ENCODE results near the gene WNT3A. TPM values are rescaled to one million over a fixed set of nuclear protein-coding genes. Genes with fewer than 3 reads are reported as not detected.

Gene WNT3A
- total and polyA plus RNA-seq, 2 experiments from 2014 or later = 0.07 to 0.65 TPM

GRCh38 chr1:228096416-228097332 is 89.9 kb downstream of the WNT3A start (continued):
- TF ChIP-seq ETS1 (IDR thresholded peaks at IDR 0.05) (no peak), CTCF (conservative IDR thresholded peaks at IDR 0.05; ENCODE audit: low read depth in 2 of 2) (no peak), STAT1 (IDR thresholded peaks at IDR 0.05; ENCODE audit: unreplicated experiment) (no peak)

DNA sequence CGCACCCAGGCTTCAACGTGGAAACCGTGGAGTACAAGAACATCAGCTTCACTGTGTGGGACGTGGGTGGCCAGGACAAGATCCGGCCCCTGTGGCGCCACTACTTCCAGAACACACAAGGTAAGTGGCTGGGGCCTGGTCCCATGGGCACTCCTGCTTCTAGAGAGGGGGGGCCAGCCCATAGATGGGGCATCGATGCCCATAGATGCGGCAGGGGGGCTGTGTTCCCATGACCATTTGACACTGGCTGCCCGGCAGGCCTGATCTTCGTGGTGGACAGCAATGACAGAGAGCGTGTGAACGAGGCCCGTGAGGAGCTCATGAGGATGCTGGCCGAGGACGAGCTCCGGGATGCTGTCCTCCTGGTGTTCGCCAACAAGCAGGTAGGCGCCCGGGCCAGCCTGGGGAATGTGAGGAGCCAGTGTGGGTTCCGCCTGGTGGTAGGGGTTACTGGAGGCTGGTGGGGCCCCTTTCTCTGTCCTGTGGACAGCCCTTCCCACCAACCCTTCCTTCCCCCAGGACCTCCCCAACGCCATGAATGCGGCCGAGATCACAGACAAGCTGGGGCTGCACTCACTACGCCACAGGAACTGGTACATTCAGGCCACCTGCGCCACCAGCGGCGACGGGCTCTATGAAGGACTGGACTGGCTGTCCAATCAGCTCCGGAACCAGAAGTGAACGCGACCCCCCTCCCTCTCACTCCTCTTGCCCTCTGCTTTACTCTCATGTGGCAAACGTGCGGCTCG is 90.7 kb downstream of the WNT3A start:
- H3K36me3 Mint-ChIP-seq (ENCODE audit: low read depth) = peaks cover 64% of the 10 kb centered on the region
- Histone ChIP-seq H3K4me3 (no peak overlapping the region), H2AFZ (no peak overlapping the region), H3K79me2 (replicated peaks; ENCODE audit: insufficient read depth) (peaks cover 44% of the 10 kb centered on the region), H3F3A (replicated peaks; ENCODE audit: low read depth) (no peaks in the 10 kb centered on the region), H3K27ac (ENCODE audit: low read depth) (no peak overlapping the region), H3K27me3 (ENCODE audit: insufficient read depth) (no peaks in the 10 kb centered on the region), H4K20me1 (replicated peaks; ENCODE audit: insufficient read depth) (peaks cover 42% of the 10 kb centered on the region), H3K9me2 (ENCODE audit: insufficient read depth) (no peaks in the 10 kb centered on the region), H3K4me2 (no peak overlapping the region), H3K4me1 (ENCODE audit: insufficient read depth) (no peaks in the 10 kb centered on the region), H3K36me3 (ENCODE audit: insufficient read depth) (peaks cover 3% of the 10 kb centered on the region; the same call in 1 of the 2 replicates)
- H3K27me3 Mint-ChIP-seq (ENCODE audit: insufficient read depth, low read depth, poor library complexity) = peaks cover 17% of the 10 kb centered on the region
- H3K4me3 Mint-ChIP-seq = no peak overlapping the region; the same call in 2 of the 3 replicates
- H3K4me1 Mint-ChIP-seq = peaks cover 11% of the 10 kb centered on the region
- H3K27ac Mint-ChIP-seq = no peak overlapping the region
- DNase-seq (ENCODE audit: low spot score) (no peak), ATAC-seq (no peak)
- H3K9me3 Mint-ChIP-seq = peaks cover 11% of the 10 kb centered on the region
- TF ChIP-seq NANOG (IDR thresholded peaks at IDR 0.05; ENCODE audit: borderline replicate concordance) (no peak), EZH2phosphoT487 (IDR thresholded peaks at IDR 0.05; ENCODE audit: unreplicated experiment) (no peak), REST (IDR thresholded peaks at IDR 0.05; ENCODE audit: unreplicated experiment) (no peak), ZNF114 (CRISPR knock-in tag; IDR thresholded peaks at IDR 0.05) (no peak), CREB1 (CRISPR knock-in tag; IDR thresholded peaks at IDR 0.05; ENCODE audit: low read depth) (no peak), POLR2AphosphoS5 (IDR thresholded peaks at IDR 0.05; ENCODE audit: low read depth) (no peak), STAT1 (IDR thresholded peaks at IDR 0.05; ENCODE audit: unreplicated experiment) (no peak), JUNB (IDR thresholded peaks at IDR 0.05; ENCODE audit: unreplicated experiment) (no peak)

Measured in GM23338 (cell line).